GM21423 (cell line): ENCODE measurements around the gene RSRC1.

Experiments used
- ATAC-seq: cut with Tn5 transposase; IDR thresholded peaks from one replicate; pipeline ENCODE4 v1.9.1; 2021; ENCODE audit warnings: mild to moderate bottlenecking, moderate library complexity; ENCODE audit not compliant: unreplicated experiment

Gene RSRC1

DNA sequence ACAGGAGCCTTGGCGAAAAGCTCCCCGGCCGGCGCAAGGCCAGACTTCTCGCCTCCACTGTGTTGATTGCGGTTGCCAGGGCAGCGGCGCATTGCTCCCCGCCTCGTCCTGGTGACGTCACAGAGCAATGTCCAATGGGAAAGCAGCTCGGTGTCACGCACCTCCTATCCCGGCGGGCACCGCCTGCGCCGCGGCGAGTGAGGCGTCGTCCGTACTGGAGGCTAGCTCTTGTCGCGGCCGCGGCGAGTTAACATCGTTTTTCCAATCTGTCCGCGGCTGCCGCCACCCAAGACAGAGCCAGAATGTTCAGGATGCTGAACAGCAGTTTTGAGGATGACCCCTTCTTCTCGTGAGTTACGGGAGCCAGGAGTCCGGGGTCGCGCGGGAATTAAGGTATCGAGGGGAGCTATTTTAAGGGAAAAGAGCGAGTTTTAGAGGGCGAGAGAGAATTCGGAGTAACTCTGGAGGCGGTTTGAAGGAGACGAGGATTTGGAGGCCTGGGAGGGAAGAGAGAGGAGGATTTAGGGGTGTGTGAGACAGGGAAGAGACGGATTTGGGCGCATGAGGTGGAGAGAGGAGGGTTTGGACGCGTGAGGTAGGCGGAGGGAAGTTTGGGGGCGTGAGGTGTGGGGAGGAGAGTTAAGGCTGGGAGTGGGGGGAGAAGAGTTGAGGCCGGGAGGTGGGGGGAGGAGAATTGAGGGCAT, 461.3 kb downstream of the RSRC1 start, which contains the start of gene MLF1:
TSS of gene MLF1 (plus strand) at position 196 of the 704 bp plus-strand sequence. CDS start at position 303, 107 bp downstream.
- ATAC-seq = peak; percentile 100

DNA sequence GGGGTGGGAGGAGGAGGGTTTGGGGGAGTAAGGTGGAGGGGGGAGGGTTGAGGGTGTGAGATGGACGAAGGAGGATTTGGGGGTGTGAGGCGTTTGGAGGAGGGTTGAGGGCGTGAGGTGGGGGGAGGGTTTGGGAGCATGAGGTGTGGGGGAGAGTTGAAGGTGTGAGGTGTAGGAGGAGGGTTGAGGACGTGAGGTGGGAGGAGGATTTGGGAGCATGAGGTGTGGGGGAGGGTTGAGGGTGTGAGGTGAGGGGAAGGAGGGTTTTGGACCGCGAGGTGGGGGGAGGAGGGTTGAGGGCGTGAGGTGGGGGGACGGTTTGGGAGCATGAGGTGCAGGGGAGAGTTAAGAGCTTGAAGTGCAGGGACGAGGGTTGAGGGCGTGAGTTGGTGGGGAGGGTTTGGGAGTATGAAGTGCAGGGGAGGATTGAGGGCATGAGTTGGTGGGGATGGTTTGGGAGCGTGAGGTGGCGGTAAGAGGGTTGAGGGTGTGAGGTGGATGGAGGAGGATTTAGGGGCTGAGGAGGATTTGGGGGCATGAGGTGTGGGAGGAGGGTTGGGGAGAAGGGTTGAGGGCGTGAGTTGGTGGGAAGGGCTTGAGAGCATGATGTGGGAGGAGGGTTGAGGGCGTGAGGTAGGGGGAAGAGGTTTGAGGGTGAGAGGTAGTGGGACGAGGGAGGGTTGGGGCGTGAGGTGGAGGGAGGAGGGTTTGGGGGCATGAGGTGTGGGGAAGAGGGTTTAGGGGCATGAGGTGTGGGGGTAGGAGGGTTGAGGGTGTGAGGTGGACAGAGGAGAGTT, 462.3 kb downstream of the RSRC1 start:
- no peak for ATAC-seq

DNA sequence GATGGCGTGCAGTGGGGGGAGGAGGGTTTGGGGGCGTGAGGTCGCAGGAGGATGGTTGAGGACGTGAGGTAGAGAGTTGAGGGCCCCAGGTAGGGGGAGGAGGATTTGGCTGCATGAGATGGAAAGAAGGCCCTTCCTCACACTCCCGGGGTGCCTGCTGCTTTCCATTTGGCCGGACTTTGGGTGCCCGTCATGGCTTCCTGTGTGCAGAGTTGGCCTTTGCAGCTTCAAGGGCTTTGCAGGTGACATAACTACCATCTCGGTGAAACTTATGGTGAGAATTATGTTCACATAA, 462.8 kb downstream of the RSRC1 start:
- ATAC-seq = no peak

DNA sequence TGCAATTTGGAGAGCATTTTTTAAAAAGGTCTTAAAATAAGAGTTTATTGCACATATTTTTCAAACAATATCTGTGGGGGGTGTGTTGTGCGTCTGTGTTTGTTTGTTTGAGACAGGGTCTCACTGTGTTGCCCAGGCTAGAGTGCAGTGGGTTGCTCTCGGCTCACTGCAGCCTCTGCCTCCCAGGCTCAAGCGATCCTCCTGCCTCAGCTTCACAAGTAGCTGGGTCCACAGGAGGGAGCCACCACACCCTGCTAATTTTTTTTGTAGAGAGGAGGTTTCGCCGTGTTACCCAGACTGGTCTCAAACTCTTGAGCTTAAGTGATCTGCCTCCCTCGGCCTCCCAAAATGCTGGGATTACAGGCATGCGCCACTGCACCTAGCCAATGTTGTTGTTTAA, 463.8 kb downstream of the RSRC1 start:
- ATAC-seq = no peak

GRCh38 chr3:158574646-158575045, 464.8 kb downstream of the RSRC1 start:
- no peak for ATAC-seq

DNA sequence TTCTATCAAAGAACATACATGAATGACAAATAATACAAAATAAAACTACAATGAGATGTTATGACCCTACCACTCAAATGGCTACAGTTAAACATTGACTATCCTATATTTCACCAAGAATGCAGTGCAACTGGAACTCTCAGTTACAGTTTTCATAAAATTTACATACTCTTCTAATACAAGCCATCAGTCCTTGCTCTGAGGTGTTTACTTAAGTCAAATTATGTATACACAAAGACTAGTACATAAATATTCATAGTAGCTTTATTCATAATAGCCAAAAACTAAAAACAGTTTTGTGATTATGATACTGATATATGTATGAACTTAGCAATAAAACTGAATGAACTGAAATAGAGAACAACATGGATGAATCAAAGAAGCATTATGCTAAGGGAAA, 480.3 kb downstream of the RSRC1 start:
- ATAC-seq = no peak
